Fibroblast of peridontal ligament (primary cell): ENCODE data around the gene SYTL3.
"Not testable (repeated sequence)": the region's sequence is repeated elsewhere in the genome, so short reads cannot be mapped to it uniquely, and the experiment has no call there.

Experiments
- DNase-seq: peaks from one replicate; pipeline ENCODE4 v3.0.0-alpha.2; 2010; ENCODE audit errors: extremely low read depth

Gene SYTL3

DNA sequence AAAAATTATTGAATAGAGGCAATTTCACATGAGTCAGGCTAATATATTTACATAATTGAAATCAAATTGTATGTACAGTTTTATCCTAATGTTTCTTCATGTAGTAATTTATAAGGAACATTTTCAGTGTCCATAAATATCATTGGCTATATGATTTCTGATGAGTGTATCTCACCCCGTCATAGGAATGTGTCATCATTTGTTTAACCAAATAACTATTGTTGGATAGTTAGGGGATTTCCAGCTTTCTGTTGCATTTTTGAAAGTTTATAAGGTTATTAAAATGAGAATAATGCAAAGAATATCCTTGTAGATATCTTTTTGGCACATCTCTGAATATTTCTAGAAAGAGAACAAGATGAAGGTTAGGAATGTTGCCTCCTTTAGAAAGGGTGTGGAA lies 39.0 kb downstream of the SYTL3 start:
- DNase-seq, result peak; percentile 17

DNA sequence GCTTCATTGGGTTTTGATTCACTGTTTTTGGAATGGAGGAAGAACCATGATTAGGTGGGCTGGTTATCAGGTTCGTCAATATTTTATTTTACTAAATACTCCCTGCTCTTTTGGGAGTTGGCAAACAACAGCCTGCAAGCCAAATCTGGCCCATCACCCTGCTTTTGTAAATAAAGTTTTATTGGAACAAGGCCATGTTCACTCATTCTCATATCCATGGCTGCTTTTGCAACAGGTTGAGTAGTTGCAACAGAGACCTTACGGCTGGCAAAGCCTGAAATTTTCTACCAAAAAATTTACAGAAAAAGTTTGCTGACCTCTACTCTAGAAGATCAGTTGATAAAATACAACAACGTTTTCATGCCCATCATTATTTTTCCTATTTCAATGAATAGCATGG lies 45.1 kb downstream of the SYTL3 start:
- no peak for DNase-seq

DNA sequence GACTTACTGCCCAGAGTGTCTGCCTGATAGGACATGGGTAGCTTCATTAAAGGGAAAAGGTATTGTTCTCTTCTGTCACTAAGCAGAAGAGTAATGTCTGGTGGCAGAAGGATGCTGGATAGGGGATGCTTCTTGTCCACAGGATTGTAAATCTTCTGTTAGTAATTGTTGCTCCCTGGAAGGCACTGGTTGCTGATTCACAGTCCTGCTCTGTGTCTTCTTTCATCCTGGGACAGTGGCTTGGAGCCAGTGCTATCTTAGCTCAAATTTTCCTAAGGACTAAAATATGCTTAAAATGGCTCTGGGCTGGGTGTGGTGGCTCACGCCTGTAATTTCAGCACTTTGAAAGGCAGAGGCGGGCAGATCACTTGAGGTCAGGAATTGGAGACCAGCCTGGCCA lies 48.0 kb downstream of the SYTL3 start:
- peak; percentile 43 for DNase-seq

DNA sequence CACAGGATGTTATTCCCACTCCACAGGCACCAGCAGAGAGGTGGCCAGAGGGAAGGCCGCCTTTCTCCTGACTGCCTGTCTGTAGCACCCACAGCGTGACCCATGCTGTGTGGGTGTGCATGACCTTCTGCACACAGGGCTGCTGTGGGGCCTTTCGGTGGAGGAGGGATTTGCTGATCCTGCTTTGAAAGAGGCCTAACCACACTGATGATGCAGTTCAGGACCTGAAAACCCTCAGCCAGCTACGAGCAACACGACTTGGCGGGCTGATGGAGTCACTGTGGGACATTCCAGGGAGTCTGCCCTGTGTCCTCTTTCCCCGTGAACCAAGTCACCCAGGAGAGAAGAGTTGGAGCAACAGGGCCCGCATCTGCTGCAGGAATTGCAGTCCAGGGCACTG lies 49.1 kb downstream of the SYTL3 start:
- no peak for DNase-seq

DNA sequence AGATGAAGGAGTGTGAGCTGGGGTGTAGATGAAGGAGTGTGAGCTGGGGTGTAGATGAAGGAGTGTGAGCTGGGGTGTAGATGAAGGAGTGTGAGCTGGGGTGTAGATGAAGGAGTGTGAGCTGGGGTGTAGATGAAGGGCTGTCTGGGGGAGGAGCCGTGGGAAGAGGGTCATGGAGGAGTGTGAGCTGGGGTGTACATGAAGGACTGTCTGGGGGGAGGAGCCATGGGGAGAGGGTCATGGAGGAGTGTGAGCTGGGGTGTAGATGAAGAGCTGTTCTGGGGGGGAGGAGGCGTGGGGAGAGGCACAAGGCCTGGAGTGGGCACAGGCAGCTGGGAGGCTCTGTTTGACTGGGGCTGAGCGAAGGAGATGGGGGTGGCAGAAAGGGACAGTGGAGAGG lies 51.4 kb downstream of the SYTL3 start:
- not testable (repeated sequence) for DNase-seq

DNA sequence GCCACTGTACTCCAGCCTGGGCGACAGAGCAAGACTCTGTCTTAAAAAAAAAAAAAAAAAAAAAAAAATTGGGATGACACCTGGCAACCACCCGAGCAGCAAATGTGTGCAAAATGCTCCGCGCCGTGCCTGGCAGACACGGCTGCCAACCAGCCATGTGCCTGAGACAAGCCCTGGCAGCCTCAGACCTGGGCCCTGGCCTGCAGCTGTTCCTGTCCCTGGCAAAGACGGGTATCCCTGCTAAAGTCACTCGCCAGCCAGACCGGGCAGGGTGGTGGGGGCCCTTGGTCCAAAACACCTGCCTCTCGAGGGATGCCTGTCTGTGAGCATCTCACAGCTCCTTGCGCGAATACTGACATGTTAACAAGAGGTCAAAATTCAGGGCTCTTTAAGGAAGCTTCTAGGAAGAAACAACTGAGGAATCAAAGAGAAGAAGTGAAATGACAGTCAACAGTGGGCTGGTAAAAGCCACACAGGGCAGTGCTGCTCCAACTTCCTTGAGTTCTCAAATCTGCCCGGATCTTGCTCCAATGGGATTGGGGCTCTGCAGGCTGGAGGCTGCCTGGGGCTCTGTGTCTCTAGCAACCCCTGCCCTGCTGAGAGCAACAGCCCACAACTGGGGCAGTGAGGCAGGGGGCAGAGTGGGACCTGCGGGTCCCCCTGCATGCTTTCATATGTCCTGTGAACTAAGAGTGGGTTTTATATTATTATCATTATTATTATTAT lies 53.4 kb downstream of the SYTL3 start:
- no peak for DNase-seq

DNA sequence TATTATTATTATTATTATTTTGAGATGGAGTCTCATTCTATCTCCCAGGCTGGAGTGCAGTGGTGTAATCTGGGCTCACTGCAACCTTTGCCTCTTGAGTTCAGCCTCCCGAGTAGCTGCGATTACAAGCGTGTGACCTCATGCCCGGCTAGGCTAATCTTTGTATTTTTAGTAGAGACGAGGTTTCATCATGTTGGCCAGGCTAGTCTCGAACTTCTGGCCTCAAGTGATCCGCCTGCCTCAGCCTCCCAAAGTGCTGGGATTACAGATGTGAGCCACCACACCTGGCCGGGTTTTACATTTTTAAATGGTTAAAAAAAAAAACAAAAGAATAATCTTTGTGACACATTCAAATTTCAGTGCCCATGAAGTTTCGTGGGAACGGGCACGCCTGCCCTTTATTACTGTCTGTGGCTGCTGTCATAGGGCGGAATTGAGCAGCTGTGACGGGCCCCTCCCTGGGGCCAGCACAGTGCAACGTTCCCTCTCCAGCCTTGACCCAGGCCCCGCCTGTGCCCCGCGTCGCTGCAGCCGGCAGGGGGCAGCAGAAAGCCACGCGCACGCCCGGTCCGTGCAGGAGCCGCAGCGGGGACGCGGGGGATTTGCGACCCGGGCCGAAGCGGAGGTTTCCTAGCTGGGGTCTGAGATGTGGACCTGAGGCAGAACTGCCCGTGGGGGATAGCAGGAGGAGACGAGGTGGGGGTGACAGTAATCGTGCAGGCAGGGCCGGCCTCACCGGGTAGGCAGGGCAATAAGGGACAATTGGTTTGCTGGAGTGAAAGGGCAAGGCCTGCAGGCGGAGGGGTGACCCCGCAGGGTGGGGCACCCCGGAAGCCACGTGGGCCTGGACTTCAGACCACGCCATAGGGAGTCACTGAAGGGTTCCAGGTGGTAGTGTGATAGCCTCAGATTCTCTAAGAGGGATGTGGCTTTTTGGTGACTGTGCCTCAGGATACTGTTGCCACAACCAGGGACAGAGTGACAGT lies 54.3 kb downstream of the SYTL3 start:
- DNase-seq, result peak; percentile 45

DNA sequence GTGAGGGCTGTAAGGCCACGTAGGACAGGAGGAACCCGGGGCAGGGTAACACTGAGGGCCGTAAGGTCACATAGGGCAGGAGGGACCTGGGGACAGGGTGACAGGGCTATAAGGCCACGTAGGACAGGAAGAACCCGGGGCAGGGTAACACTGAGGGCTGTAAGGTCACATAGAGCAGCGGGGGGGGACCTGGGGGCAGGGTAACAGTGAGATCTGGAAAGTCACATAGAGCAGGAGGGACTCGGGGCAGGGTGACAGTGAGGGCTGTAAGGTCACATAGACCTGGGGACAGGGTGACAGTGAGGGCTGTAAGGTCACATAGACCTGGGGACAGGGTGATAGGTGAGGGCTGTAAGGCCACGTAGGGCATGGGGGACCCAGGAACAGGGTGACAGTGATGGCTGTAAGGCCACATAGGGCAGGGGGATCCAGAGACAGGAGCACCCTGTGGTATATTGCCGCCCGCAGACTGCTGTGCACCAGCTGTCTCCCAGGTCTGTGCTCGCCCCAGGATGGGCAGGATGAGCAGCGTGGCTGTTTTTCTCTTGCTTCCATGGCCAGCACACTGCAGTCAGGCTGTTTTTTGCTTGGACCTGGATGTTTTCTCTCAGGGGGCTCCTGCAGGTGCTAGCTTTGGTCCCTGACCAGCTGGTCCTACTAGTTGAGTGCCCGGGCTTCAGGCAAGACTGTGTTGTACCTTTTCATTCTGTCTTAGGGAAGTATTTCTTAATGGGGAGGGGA lies 55.7 kb downstream of the SYTL3 start:
- DNase-seq, result no peak

DNA sequence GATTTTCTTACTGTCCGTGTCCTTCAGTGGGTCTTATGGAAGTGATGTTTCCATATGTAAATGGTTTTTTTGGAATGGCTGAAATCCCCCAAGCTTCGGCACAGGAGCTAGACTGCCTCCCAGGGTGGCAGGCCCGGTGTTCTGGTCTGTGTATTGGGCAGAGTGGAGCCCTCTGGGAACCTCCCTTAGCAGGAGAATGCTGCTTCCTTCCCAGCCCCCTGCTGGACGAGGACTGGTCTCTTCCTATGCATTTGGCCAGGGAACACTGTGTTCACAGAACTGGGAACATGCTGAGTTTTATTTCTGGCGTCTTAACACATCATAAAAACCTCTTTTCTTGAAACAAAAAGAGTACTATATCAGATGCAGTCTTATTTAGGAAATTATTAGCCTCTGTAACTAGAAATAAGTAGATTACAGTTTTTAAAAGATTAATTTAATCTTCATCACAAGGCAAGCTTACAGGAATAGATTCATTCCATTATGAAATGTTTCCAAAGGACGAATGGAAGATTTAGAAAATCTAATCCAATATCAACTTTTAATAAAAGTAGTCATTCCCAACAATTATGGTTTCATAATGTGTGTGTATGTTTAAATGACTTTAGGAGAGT lies 56.6 kb downstream of the SYTL3 start:
- peak; percentile 35 for DNase-seq

DNA sequence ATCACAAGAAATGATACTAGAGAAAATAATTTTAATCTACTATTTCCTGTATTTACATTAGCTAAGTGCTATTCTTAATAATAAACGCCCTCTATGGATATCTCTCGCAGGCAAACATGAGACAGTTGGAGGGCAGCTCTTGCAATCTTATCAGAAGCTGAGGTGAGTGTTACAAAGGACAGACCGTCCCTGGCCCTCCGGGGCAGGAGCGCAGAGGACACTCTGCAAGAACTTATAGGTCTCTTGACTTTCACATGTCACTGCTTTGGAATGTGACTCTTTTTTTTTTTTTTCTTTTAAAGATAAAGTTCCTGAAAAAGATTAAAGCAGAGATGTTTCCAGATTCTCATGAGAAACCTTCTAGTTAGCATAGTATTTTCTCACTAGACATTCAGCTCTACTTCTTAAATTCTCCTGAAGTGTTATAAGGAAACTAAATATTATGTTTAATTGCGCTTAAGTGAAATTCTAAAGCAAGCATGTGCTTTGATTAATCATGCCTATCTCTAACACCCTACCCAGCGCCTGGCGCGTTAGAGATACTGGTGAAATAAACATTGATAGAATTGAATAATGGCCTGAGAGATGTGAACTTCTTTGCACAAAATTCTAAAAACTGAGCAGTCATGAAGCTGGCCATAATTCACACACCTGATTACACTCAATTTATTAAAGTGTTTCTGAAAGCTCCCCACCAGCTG lies 57.4 kb downstream of the SYTL3 start:
- peak; percentile 42 for DNase-seq

DNA sequence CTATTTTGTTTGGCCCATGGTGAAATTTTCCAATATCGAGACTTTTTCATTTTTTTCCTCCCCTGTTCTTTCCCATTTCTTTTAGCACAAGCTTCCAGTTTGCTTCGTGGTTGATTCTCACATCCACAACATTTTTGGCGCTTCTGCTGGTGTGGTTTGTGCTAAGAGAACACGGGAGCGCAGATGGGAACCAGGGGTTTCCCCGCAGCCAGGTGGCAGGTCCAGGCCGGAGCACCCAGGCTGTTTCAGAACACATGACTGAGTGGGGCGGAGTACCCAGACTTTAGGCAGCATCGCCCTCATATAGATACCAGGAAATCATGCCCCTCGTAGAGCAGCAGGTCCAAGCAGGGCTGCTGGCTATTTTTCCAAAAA lies 58.0 kb downstream of the SYTL3 start:
- DNase-seq, result peak; percentile 10

DNA sequence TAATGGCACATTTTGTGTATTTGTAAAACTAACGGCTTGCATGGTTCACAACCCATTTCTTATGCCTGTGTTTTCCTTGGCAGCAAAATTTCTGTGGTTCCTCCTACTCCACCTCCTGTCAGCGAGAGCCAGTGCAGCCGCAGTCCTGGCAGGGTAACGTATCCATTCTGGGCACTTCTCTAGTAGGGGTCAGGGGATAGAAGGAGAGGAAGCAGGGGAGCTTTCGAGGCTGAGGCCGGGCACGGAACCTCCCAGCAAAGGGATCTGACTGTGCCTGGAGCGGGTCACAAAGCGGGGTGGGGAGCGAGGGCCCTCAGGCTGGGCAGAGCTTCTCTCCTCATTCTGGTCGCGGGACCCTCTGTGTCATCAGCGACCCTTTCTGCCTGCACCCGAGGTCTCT lies 58.4 kb downstream of the SYTL3 start:
- DNase-seq, result peak; percentile 68

DNA sequence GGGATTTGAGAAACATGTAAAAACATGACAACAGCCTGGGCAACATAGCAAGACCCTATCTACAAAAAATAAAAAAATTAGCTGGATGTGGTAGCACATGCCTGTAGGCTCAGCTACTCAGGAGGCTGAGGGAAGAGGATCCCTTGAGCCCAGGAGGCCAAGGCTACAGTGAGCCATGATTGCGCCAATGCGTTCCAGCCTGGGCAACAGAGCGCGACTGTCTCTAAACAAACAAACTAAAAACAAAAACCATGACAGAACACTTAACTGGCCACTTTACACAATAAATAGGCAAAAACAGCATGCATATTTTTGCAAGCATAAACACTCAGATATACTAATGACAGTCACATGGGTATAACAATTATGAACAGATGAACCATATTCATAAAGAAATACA lies 60.0 kb downstream of the SYTL3 start:
- DNase-seq, result no peak

DNA sequence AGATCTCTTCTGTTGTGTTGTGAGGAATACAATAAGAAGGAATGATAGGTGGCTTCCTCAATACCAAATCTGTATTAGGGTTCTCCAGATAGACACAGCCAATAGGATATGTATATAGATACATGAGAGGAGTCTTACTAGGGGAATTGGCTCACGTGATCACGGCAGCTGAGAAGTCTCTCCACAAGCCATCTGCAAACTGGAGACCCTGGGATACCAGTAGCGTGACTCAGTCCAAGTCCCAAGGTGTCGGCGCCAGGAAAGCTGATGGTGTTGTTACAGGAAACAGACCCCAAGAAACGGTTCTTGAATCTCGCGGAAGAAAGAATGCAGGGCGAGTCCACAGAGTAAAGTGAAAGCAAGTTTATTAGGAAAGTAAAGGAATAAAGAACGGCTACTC lies 61.4 kb downstream of the SYTL3 start:
- no peak for DNase-seq

DNA sequence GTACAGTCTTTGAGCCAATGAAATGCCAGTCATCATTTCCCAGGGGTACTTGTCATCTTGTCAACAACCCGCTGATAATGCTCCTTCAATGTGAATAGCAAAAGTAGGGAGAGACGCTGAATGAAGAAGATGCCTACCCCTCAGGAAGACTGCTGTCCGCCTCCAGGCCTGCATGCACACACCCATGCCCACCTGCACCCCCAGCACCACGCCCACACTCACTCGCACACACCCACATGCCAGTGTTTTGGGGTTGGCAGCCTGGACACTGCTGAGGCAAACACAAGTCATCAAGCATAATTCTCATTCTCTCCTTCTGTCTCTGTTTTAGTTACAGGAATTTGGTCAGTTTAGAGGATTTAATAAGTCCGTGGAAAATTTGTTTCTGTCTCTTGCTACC lies 63.6 kb downstream of the SYTL3 start:
- no peak for DNase-seq

DNA sequence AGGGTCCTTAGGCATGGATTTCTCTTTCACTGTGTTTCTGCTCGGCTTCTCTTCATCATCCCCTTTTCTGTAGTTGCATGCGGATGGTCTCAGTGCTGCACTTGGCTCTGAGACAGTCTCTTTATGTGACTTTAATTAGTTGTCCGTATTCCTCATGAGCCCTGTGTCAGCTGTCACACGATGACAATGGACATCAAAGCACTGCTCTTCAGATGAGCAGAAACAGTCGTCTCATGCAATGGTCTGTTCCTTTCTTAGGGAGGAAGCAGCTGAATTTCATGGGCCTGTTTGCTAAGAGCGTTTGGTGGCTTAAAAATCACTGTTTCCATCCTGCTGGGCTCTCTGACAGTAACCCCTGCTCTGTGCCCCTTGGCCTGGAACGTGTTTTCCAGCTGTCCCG lies 64.9 kb downstream of the SYTL3 start:
- DNase-seq, result no peak

DNA sequence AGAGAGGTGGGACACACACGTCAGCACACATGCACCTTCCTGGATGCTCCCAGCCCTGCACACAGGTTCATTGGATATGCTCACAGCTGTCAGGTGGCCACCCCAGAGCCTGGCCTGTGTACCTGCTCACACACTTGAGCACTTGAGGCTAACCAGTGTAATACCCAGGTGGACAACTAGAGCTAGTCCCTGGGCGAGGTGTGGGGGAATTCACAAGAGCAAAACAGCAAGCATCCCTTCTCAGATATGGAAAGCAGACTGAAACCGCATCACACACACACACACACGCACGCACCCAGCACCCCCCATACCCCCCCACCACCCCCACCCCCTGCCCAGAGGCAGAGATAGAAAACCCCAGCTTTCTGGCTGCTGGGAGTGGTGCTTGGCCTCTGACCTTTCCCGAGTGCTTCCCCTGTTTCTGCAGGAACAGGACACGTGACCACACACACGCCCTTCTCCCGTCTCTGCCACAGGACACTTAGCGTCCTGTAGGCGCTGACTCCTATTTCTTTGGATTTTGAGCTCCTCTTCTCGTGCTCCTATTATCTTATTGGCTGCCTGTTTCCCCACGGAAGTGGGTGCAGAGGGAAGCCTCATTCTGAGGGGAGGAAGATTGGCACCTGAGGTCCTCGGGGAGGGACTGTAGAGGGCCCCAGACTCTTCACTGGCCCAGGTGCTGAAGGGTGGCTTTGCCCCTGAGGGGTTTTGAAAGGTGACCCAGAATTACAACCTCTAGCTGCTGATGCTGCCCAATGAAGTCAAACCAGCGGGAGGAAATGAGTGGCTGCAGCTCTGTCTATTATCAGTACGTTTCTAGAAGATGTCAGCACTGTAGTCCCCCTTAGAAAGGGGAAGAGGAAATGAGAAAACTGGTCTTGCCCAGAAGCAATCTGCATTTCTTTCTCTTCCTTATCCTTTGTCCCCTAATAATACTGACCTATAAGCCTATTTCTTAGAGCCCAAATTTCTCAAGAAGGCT lies 65.8 kb downstream of the SYTL3 start:
- DNase-seq, result no peak

DNA sequence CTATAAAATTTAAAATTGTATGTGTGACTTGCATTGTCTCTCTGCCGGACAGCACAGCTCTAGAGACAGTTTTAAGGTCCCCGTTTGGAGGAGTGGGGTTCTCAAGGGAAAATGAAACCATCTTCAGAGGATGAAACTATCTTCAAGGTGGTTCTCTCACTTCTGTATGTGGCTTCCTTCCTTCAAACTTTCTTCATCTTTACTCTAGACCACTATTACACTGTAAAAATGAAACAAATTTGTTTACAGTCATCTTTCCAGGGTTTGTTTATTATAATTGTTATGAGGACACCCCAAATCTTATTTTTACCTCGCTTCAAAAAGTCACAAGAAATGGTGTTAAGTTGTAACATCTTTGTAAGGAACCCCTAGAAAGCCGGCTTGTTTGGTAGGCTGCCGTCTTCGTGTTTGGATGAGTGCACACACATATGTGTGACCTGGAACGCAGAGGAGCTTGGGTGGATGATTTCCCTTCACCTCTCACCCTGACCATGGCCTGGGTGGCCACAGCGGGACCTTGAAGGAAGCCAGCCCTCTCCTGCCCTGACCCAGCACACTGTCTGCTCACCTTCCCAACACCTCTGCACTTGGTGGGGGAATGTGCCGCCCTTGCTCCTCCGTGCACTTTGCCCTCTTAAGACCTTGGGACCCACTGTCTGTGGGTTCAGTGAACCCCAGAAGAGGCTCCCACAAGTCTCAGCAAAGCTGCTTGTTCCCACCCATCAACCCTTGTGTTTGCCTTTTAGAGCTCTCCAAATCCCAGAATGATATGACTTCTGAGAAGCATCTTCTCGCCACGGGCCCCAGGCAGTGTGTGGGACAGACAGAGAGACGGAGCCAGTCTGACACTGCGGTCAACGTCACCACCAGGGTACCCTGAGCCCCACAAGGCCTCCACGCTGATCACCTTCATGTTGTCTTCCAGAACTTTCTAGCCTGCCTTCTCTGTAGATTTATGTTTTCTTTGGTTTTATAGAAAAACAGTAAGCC lies 67.8 kb downstream of the SYTL3 start:
- no peak for DNase-seq
